CD14-positive monocyte (primary cell): Measurements from ENCODE around the gene CNN3. TPM values are rescaled to one million over a fixed set of nuclear protein-coding genes. Genes with fewer than 3 reads are reported as not detected.

Source experiments
- DNase-seq, 3 donors: peaks; one replicate each; pipeline ENCODE4 v3.0.0-alpha.2; 2011 to 2022
- H2AFZ ChIP-seq: 2 replicates; pipeline ENCODE4 v1.6.0; 2012; ENCODE audit warnings: mild to moderate bottlenecking, low read depth, low read length, inconsistent platforms; ENCODE audit not compliant: insufficient read depth, poor library complexity, severe bottlenecking
- H3K27ac ChIP-seq, 2 donors: 1 replicate in 1 of 2; 2 replicates in 1 of 2; pipeline ENCODE4 v1.5.1; 2012 to 2013; ENCODE audit warnings: low read length in 2 of 2, control low read depth in 1 of 2, inconsistent platforms in 1 of 2, low read depth in 1 of 2, mild to moderate bottlenecking in 1 of 2
- H3K27me3 ChIP-seq, 2 donors: one replicate each; pipeline versions ENCODE4 v1.6.0 to v1.6.1; 2011 to 2013; ENCODE audit warnings: low read length in 2 of 2; ENCODE audit not compliant: control insufficient read depth in 2 of 2, insufficient read depth in 2 of 2
- H3K36me3 ChIP-seq, 2 donors: replicated peaks in 1 of 2; 1 replicate in 1 of 2; 2 replicates in 1 of 2; pipeline versions ENCODE4 v1.5.1 to v1.6.1; 2012 to 2013; ENCODE audit warnings: low read length in 2 of 2, control low read depth in 1 of 2, inconsistent platforms in 1 of 2, mild to moderate bottlenecking in 1 of 2; ENCODE audit not compliant: insufficient read depth in 2 of 2, control insufficient read depth in 1 of 2
- H3K4me1 ChIP-seq, 2 donors: 1 replicate in 1 of 2; 2 replicates in 1 of 2; pipeline versions ENCODE4 v1.5.1 to v1.6.1; 2012 to 2013; ENCODE audit warnings: low read length in 2 of 2, control low read depth in 1 of 2, inconsistent platforms in 1 of 2, mild to moderate bottlenecking in 1 of 2, moderate library complexity in 1 of 2; ENCODE audit not compliant: insufficient read depth in 2 of 2, control insufficient read depth in 1 of 2
- H3K4me2 ChIP-seq: replicated peaks from 2 replicates; pipeline ENCODE3; 2012; ENCODE audit warnings: low read length, moderate library complexity, mild to moderate bottlenecking; ENCODE audit not compliant: poor library complexity, severe bottlenecking; ENCODE audit errors: extremely low read depth
- H3K4me3 ChIP-seq, 3 experiments: fragments of 200-600 bp in 1 of 3; sonication (generic) in 1 of 3; replicated peaks in 1 of 3; 1 replicate in 2 of 3; 2 replicates in 1 of 3; pipeline ENCODE4 v1.5.1; 2011 to 2013; ENCODE audit warnings: low read length in 3 of 3, mild to moderate bottlenecking in 3 of 3, control low read depth in 2 of 3, low read depth in 2 of 3, inconsistent platforms in 1 of 3, moderate library complexity in 1 of 3
- H3K79me2 ChIP-seq: 2 replicates; pipeline ENCODE4 v1.6.0; 2012; ENCODE audit warnings: mild to moderate bottlenecking, control low read depth, inconsistent platforms, low read length, moderate library complexity; ENCODE audit not compliant: insufficient read depth
- H3K9ac ChIP-seq: 2 replicates; pipeline ENCODE4 v1.6.0; 2017; ENCODE audit warnings: low read length, mild to moderate bottlenecking; ENCODE audit not compliant: insufficient read depth, poor library complexity, severe bottlenecking
- H3K9me3 ChIP-seq, 2 donors: replicated peaks in 1 of 2; 1 replicate in 1 of 2; 2 replicates in 1 of 2; pipeline versions ENCODE4 v1.5.1 to v1.6.1; 2012 to 2013; ENCODE audit warnings: low read length in 2 of 2, control low read depth in 1 of 2; ENCODE audit not compliant: control insufficient read depth in 1 of 2, insufficient read depth in 1 of 2
- H4K20me1 ChIP-seq: 2 replicates; pipeline ENCODE4 v1.6.0; 2012; ENCODE audit warnings: mild to moderate bottlenecking, low read length, control low read depth, moderate library complexity; ENCODE audit not compliant: insufficient read depth
- H3K27ac Mint-ChIP-seq, 7 donors: one replicate each; pipeline ENCODE4 v1.8.0; 2020; ENCODE audit warnings: mild to moderate bottlenecking in 7 of 7, mixed read lengths in 7 of 7, moderate library complexity in 6 of 7, inconsistent platforms in 2 of 7
- H3K27me3 Mint-ChIP-seq, 3 donors: one replicate each; pipeline ENCODE4 v1.8.0; 2021 to 2022; ENCODE audit warnings: low read depth in 3 of 3, mild to moderate bottlenecking in 3 of 3, mixed read lengths in 3 of 3, moderate library complexity in 3 of 3, inconsistent platforms in 1 of 3
- H3K36me3 Mint-ChIP-seq, 2 donors: one replicate each; pipeline ENCODE4 v1.8.0; 2020; ENCODE audit warnings: mixed read lengths in 2 of 2, inconsistent platforms in 1 of 2, mild to moderate bottlenecking in 1 of 2
- H3K4me1 Mint-ChIP-seq: one replicate; pipeline ENCODE4 v1.8.0; 2020; ENCODE audit warnings: mild to moderate bottlenecking, mixed read lengths
- H3K4me3 Mint-ChIP-seq, 2 donors: one replicate each; pipeline ENCODE4 v1.8.0; 2020; ENCODE audit warnings: mild to moderate bottlenecking in 2 of 2, mixed read lengths in 2 of 2, moderate library complexity in 1 of 2
- H3K9me3 Mint-ChIP-seq, 7 donors: one replicate each; pipeline ENCODE4 v1.8.0; 2020 to 2022; ENCODE audit warnings: mixed read lengths in 7 of 7, mild to moderate bottlenecking in 6 of 7, moderate library complexity in 6 of 7, inconsistent platforms in 2 of 7
- WGBS: methylation state at CpG from one replicate; pipeline ENCODE4 v1.1.5; 2013; ENCODE audit warnings: missing lambda C conversion rate; ENCODE audit not compliant: insufficient coverage; 5-methylcytosine and 5-hydroxymethylcytosine counted together
- intact Hi-C, 2 donors: fragments of 100-400 bp; cut with micrococcal nuclease; formaldehyde crosslinking; loops; one replicate each; pipeline versions ENCODE4 v1.15.0 to v1.15.1; 2023
- polyA plus RNA-seq, 3 donors: library from polyadenylated mRNA; depleted of rRNA in 1 of 3; unstranded in 2 of 3; stranded (reverse) in 1 of 3; fragments of 300-500 nt in 2 of 3; fragments of >200 nt in 1 of 3; fragmentation: Illumina TruSeq in 2 of 3; gene quantifications; 1 replicate in 2 of 3; 2 replicates in 1 of 3; pipeline ENCODE4 v1.2.3, GENCODE V29; 2012 to 2021
- TF ChIP-seq, protein P1 (sequence below): fragments of 200-600 bp; IDR thresholded peaks from one replicate; pipeline ENCODE4 v1.8.0; 2022; ENCODE audit warnings: antibody characterized with exemption, mild to moderate bottlenecking

The CNN3 gene
- polyA plus RNA-seq, 3 donors: 0.08 to 0.09 (median 0.08) TPM

- Histone ChIP-seq H3K9ac (no peak overlapping the region), H3K4me3 (no peak overlapping the region), H3K4me2 (no peak overlapping the region), H3K9me3 (no peaks in the 10 kb centered on the region), H4K20me1 (no peaks in the 10 kb centered on the region), H2AFZ (no peak overlapping the region), H3K36me3 (no peaks in the 10 kb centered on the region), H3K79me2 (no peaks in the 10 kb centered on the region), H3K4me1 (no peaks in the 10 kb centered on the region), H3K27me3 (no peaks in the 10 kb centered on the region), H3K27ac (no peak overlapping the region)
- Mint-ChIP-seq H3K4me1 (no peaks in the 10 kb centered on the region), H3K27me3 (peaks cover 0 to 3% (median 2%) of the 10 kb centered on the region in 3 donors), H3K4me3 (no peak overlapping the region), H3K27ac (no peak overlapping the region), H3K36me3 (no peaks in the 10 kb centered on the region), H3K9me3 (peaks cover 0 to 3% (median 0%) of the 10 kb centered on the region in 7 donors)
- intact Hi-C loops: no loop called here
- DNase-seq: no peak
- WGBS: 93% methylated on average over 2 of the region's 6 CpGs
- TF ChIP-seq, protein P1, sequence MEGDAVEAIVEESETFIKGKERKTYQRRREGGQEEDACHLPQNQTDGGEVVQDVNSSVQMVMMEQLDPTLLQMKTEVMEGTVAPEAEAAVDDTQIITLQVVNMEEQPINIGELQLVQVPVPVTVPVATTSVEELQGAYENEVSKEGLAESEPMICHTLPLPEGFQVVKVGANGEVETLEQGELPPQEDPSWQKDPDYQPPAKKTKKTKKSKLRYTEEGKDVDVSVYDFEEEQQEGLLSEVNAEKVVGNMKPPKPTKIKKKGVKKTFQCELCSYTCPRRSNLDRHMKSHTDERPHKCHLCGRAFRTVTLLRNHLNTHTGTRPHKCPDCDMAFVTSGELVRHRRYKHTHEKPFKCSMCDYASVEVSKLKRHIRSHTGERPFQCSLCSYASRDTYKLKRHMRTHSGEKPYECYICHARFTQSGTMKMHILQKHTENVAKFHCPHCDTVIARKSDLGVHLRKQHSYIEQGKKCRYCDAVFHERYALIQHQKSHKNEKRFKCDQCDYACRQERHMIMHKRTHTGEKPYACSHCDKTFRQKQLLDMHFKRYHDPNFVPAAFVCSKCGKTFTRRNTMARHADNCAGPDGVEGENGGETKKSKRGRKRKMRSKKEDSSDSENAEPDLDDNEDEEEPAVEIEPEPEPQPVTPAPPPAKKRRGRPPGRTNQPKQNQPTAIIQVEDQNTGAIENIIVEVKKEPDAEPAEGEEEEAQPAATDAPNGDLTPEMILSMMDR: no peak
Observed at GRCh38 chr1:94971491-94971924, 44.6 kb upstream of the CNN3 start.

GRCh38 chr1:94970783-94971182, 43.9 kb upstream of the CNN3 start:
- Histone ChIP-seq H3K27me3 (no peaks in the 10 kb centered on the region), H3K79me2 (no peaks in the 10 kb centered on the region), H3K4me3 (no peak overlapping the region), H3K27ac (no peak overlapping the region), H3K4me1 (no peaks in the 10 kb centered on the region), H3K36me3 (no peaks in the 10 kb centered on the region), H2AFZ (no peak overlapping the region), H4K20me1 (no peaks in the 10 kb centered on the region), H3K4me2 (no peak overlapping the region), H3K9ac (no peak overlapping the region), H3K9me3 (no peaks in the 10 kb centered on the region)
- no peaks in the 10 kb centered on the region for H3K36me3 Mint-ChIP-seq
- no peak overlapping the region for H3K4me3 Mint-ChIP-seq
- TF ChIP-seq, protein P1: no peak
- DNase-seq: no peak
- H3K4me1 Mint-ChIP-seq: no peaks in the 10 kb centered on the region
- H3K27me3 Mint-ChIP-seq: peaks cover 0 to 2% (median 1%) of the 10 kb centered on the region in 3 donors
- intact Hi-C loops: no loop called here
- H3K27ac Mint-ChIP-seq: no peak overlapping the region
- WGBS: no CpG with 5 or more reads among the region's 2 CpGs
- H3K9me3 Mint-ChIP-seq: peaks cover 0 to 1% (median 0%) of the 10 kb centered on the region in 7 donors
